OCI-LY3 (cell line): ENCODE data around the gene NARS2.
"Not testable (repeated sequence)": the region's sequence is repeated elsewhere in the genome, so short reads cannot be mapped to it uniquely, and the experiment has no call there.

ENCODE experiments used
- H2AFZ ChIP-seq: fragments of 200-600, 300-600 bp; shearing (Covaris generic); 2 replicates; pipeline ENCODE4 v1.6.0; 2014; ENCODE audit warnings: antibody characterized with exemption, low read depth, low read length
- H3K27ac ChIP-seq: fragments of 200-600, 300-600 bp; sonication (generic); 2 replicates; pipeline ENCODE4 v1.5.1; 2014; ENCODE audit warnings: mild to moderate bottlenecking, low read length, moderate library complexity, mixed read lengths
- H3K27me3 ChIP-seq: fragments of 200-600, 300-600 bp; sonication (generic); 2 replicates; pipeline ENCODE4 v1.6.1; 2014; ENCODE audit warnings: low read depth, low read length, mixed read lengths
- H3K36me3 ChIP-seq: fragments of 200-600, 300-600 bp; sonication (generic); replicated peaks from 2 replicates; pipeline ENCODE3; 2014; ENCODE audit warnings: low read depth, low read length, mixed read lengths
- H3K4me1 ChIP-seq: fragments of 300-600, 200-600 bp; sonication (generic); 2 replicates; pipeline ENCODE4 v1.6.1; 2014; ENCODE audit warnings: low read length, mixed read lengths
- H3K4me2 ChIP-seq: fragments of 200-600, 300-600 bp; sonication (generic); 2 replicates; pipeline ENCODE4 v1.6.1; 2014; ENCODE audit warnings: low read length, mixed read lengths
- H3K4me3 ChIP-seq: fragments of 300-600, 200-600 bp; sonication (generic); 2 replicates; pipeline ENCODE4 v1.5.1; 2014; ENCODE audit warnings: antibody characterized with exemption, mild to moderate bottlenecking, low read length, moderate library complexity
- H3K79me2 ChIP-seq: fragments of 300-600, 200-600 bp; shearing (Covaris generic); 2 replicates; pipeline ENCODE4 v1.6.1; 2014; ENCODE audit warnings: mild to moderate bottlenecking, low read length, mixed read lengths
- H3K9ac ChIP-seq: fragments of 300-600, 200-600 bp; shearing (Covaris generic); 2 replicates; pipeline ENCODE4 v1.6.0; 2014; ENCODE audit warnings: mild to moderate bottlenecking, low read length, moderate library complexity
- H3K9me3 ChIP-seq: fragments of 200-600, 300-600 bp; shearing (Covaris generic); 2 replicates; pipeline ENCODE4 v1.6.1; 2014; ENCODE audit warnings: low read length, mixed read lengths; ENCODE audit not compliant: insufficient read depth
- H4K20me1 ChIP-seq: fragments of 200-600, 300-600 bp; sonication (generic); 2 replicates; pipeline ENCODE4 v1.6.1; 2016; ENCODE audit warnings: low read length, mixed read lengths; ENCODE audit not compliant: insufficient read depth
- EZH2phosphoT487 ChIP-seq: fragments of 200-600 bp; shearing (Covaris generic); IDR thresholded peaks from 2 replicates; pipeline ENCODE4 v1.6.1; 2018; ENCODE audit warnings: antibody characterized with exemption, mixed run types, low read depth
- TF ChIP-seq, protein P1 (sequence below): fragments of 200-600, 300-600 bp; sonication (generic); IDR thresholded peaks from 2 replicates; pipeline ENCODE4 v1.5.1; 2014; ENCODE audit warnings: antibody characterized with exemption, low read length, low read depth

The NARS2 gene

DNA sequence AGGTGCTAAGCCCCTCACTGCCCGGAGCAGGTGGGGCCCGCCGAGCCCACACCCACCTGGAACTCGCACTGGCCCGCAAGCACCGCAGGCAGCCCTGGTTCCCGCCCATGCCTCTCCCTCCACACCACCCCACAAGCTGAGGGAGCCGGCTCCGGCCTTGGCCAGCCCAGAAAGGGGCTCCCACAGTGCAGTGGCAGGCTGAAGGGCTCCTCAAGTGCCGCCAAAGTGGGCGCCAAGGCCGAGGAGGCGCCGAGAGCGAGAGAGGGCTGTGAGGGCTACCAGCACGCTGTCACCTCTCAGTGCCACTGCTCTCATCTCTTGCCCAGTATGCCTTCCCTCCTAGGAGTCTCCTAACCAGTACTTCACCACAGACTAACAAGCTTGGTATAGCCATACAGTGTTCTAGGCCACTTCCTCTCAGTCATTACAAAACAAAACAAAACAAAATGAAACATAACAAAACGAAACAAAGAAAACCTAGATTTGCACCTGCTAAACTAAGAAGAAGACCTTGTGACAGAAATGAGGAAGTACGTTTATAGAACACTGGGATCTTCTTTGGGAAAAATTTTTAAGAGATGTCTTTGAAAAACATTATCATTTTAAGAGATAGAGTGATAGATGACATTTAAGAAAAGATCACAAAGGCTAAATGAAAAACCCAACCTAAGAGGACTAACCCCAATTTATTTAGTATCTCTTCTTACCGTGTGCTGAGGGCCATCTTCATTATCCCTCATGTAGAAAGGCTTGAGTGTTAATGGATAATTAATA is 109.3 kb downstream of the NARS2 start:
- H3K4me2 ChIP-seq, result peak overlapping the region; percentile 58
- no peaks in the 10 kb centered on the region for H4K20me1 ChIP-seq
- H3K36me3 ChIP-seq, result peaks cover 31% of the 10 kb centered on the region
- TF ChIP-seq EZH2phosphoT487, result no peak
- TF ChIP-seq, protein P1, sequence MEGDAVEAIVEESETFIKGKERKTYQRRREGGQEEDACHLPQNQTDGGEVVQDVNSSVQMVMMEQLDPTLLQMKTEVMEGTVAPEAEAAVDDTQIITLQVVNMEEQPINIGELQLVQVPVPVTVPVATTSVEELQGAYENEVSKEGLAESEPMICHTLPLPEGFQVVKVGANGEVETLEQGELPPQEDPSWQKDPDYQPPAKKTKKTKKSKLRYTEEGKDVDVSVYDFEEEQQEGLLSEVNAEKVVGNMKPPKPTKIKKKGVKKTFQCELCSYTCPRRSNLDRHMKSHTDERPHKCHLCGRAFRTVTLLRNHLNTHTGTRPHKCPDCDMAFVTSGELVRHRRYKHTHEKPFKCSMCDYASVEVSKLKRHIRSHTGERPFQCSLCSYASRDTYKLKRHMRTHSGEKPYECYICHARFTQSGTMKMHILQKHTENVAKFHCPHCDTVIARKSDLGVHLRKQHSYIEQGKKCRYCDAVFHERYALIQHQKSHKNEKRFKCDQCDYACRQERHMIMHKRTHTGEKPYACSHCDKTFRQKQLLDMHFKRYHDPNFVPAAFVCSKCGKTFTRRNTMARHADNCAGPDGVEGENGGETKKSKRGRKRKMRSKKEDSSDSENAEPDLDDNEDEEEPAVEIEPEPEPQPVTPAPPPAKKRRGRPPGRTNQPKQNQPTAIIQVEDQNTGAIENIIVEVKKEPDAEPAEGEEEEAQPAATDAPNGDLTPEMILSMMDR, result no peak
- H3K9ac ChIP-seq, result peak overlapping the region; percentile 69
- H3K4me1 ChIP-seq, result peaks cover 43% of the 10 kb centered on the region
- H3K79me2 ChIP-seq, result no peaks in the 10 kb centered on the region
- no peaks in the 10 kb centered on the region for H3K27me3 ChIP-seq
- H3K9me3 ChIP-seq, result no peaks in the 10 kb centered on the region
- H2AFZ ChIP-seq, result no peak overlapping the region
- H3K4me3 ChIP-seq, result peak overlapping the region; percentile 59
- peak overlapping the region; percentile 93 for H3K27ac ChIP-seq

DNA sequence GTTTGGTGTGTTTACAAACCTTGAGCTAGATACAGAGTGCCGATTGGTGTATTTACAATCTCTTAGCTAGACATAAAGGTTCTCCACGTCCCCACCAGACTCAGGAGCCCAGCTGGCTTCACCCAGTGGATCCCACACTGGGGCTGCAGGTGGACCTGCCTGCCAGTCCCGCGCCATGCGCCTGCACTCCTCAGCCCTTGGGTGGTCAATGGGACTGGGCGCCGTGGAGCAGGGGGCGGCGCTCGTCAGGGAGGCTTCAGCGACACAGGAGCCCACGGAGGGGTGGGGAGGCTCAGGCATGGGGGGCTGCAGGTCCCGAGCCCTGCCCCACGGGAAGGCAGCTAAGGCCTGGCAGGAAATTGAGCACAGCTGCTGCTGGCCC is 109.9 kb downstream of the NARS2 start:
- Histone ChIP-seq H3K27ac (peak overlapping the region; percentile 93), H3K9ac (peak overlapping the region; percentile 69; the same call in 1 of the 2 replicates), H3K4me3 (peak overlapping the region; percentile 59; the same call in 1 of the 2 replicates), H3K36me3 (peaks cover 36% of the 10 kb centered on the region), H3K4me2 (peak overlapping the region; percentile 58), H3K4me1 (peaks cover 49% of the 10 kb centered on the region)
- not testable (repeated sequence) for H2AFZ ChIP-seq, H3K79me2 ChIP-seq, H4K20me1 ChIP-seq, H3K9me3 ChIP-seq, H3K27me3 ChIP-seq

DNA sequence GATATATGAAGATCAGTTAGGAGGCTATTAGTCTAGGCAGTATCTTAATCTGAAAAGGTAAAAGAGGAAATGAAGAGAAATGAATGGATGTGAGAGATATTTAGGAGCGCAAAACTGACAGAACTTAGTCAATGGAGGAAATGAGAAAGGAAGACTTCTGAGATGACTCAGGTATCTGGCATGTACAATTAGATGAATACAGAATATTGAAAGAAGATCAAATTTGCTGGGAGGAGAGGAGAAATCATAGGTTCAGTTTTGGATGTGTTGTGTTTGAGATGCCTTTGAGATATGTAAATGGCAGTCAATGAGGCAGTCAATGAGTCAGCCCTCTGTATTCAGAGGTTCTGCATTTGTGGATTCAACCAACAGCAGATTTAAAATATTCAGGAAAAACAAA is 114.2 kb downstream of the NARS2 start:
- H4K20me1 ChIP-seq, result no peaks in the 10 kb centered on the region
- H3K79me2 ChIP-seq, result no peaks in the 10 kb centered on the region
- 0 out of 2 replicates have a peak, but pooled peaks have one; percentile 41 for TF ChIP-seq EZH2phosphoT487
- TF ChIP-seq, protein P1, result no peak
- peaks cover 69% of the 10 kb centered on the region for H3K36me3 ChIP-seq
- peak overlapping the region; percentile 49 for H3K4me2 ChIP-seq
- H3K4me1 ChIP-seq, result peaks cover 53% of the 10 kb centered on the region
- H3K4me3 ChIP-seq, result peak overlapping the region; percentile 36
- no peak overlapping the region for H3K9ac ChIP-seq
- no peaks in the 10 kb centered on the region for H3K27me3 ChIP-seq
- peaks cover 13% of the 10 kb centered on the region for H3K9me3 ChIP-seq
- no peak overlapping the region for H2AFZ ChIP-seq
- H3K27ac ChIP-seq, result peak overlapping the region; percentile 81

DNA sequence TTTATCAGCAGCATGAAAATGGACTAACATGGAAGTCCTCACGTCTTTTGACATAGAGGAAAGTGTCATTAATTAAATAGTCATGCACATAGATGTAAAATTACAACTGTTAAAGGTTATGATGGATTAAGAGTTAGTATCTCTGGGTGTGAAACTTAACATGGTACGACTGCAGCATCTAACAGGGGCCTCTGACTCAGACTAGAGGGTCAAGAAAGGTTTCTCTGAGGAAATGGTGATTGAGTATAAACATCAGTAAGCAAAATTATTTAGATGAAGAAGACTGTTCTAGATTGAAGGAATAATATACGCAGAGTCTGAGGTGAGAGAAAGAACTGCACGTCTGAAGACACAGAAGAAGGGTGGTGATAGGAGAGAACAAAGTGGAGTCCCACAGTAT is 114.9 kb downstream of the NARS2 start:
- H3K9me3 ChIP-seq, result peaks cover 13% of the 10 kb centered on the region

More for the DNA sequence above, 114.9 kb downstream of the NARS2 start:
- H3K4me3 ChIP-seq, result peak overlapping the region; percentile 36; the same call in 1 of the 2 replicates
- H4K20me1 ChIP-seq, result no peaks in the 10 kb centered on the region
- H3K27me3 ChIP-seq, result no peaks in the 10 kb centered on the region
- H3K4me1 ChIP-seq, result peaks cover 46% of the 10 kb centered on the region
- H3K36me3 ChIP-seq, result peaks cover 69% of the 10 kb centered on the region
- peak overlapping the region; percentile 81 for H3K27ac ChIP-seq
- no peak for TF ChIP-seq EZH2phosphoT487
- TF ChIP-seq, protein P1, result no peak
- peak overlapping the region; percentile 1; the same call in 1 of the 2 replicates for H3K9ac ChIP-seq
- H3K4me2 ChIP-seq, result peak overlapping the region; percentile 49
- no peaks in the 10 kb centered on the region for H3K79me2 ChIP-seq
- H2AFZ ChIP-seq, result no peak overlapping the region
